GM12878 (cell line): ENCODE results near the gene SLC13A3.

Experiments
- BCL3 ChIP-seq: IDR thresholded peaks from 2 replicates; pipeline ENCODE4 v1.6.1; 2011; ENCODE audit warnings: borderline replicate concordance, low read depth, mild to moderate bottlenecking, moderate library complexity, low read length; ENCODE audit not compliant: insufficient read depth, poor library complexity, severe bottlenecking
- CEBPB ChIP-seq, 2 experiments: fragments of 150-350 bp in 1 of 2; IDR thresholded peaks; 2 replicates each; pipeline ENCODE4 v1.6.1; 2012 to 2014; ENCODE audit warnings: low read depth in 2 of 2, low read length in 2 of 2, borderline replicate concordance in 1 of 2, inconsistent platforms in 1 of 2
- CTCF ChIP-seq, 3 experiments: IDR thresholded peaks in 2 of 3; conservative IDR thresholded peaks in 1 of 3; 2 replicates each; pipeline ENCODE4 v1.5.1; 2011; ENCODE audit warnings: low read depth in 3 of 3, low read length in 3 of 3, mild to moderate bottlenecking in 3 of 3, control low read depth in 2 of 3, moderate library complexity in 2 of 3, inconsistent platforms in 1 of 3, mixed read lengths in 1 of 3; ENCODE audit not compliant: control insufficient read depth in 2 of 3, insufficient read depth in 1 of 3; ENCODE audit errors: extremely low read depth in 1 of 3
- ELK1 ChIP-seq: IDR thresholded peaks from 2 replicates; pipeline ENCODE4 v1.6.1; 2012; ENCODE audit warnings: low read depth, low read length, improper control_type of control experiment
- EZH2 ChIP-seq: IDR thresholded peaks from 2 replicates; pipeline ENCODE4 v1.6.1; 2012; ENCODE audit warnings: low read depth, mild to moderate bottlenecking, control low read depth, inconsistent platforms, low read length, borderline replicate concordance; ENCODE audit not compliant: control insufficient read depth
- MLLT1 ChIP-seq: fragments of 450-650 bp; IDR thresholded peaks from 2 replicates; pipeline ENCODE4 v1.6.1; 2016; ENCODE audit warnings: mild to moderate bottlenecking
- MXI1 ChIP-seq: fragments of 150-350 bp; IDR thresholded peaks from 2 replicates; pipeline ENCODE4 v1.6.1; 2011; ENCODE audit warnings: low read depth, mild to moderate bottlenecking, inconsistent platforms, low read length, improper control_type of control experiment
- PRDM15 ChIP-seq: fragments of 450-650 bp; formaldehyde crosslinking; IDR thresholded peaks from 2 replicates; pipeline ENCODE4 v1.4.0; 2020; ENCODE audit warnings: mild to moderate bottlenecking, moderate library complexity
- SMAD1 ChIP-seq: fragments of 450-650 bp; IDR thresholded peaks from 2 replicates; pipeline ENCODE4 v1.6.1; 2018; ENCODE audit warnings: mild to moderate bottlenecking, low read depth; ENCODE audit not compliant: partially characterized antibody
- SRF ChIP-seq, 2 experiments: IDR thresholded peaks; 2 replicates each; pipeline ENCODE4 v1.6.1; 2011; ENCODE audit warnings: low read depth in 2 of 2, low read length in 2 of 2, mild to moderate bottlenecking in 1 of 2, moderate library complexity in 1 of 2
- USF1 ChIP-seq: IDR thresholded peaks from 2 replicates; pipeline ENCODE4 v1.6.1; 2011; ENCODE audit warnings: borderline replicate concordance, low read depth, mild to moderate bottlenecking, moderate library complexity, mixed read lengths, low read length; ENCODE audit not compliant: insufficient read depth; ENCODE audit errors: extremely low read length

- no peak for TF ChIP-seq SMAD1
- peak in 1 of 3 experiments; percentile 12; a peak in 1 of 6 replicates for TF ChIP-seq CTCF (IDR thresholded peaks at IDR 0.05 in 2 of 3, conservative IDR thresholded peaks at IDR 0.05 in 1 of 3; ENCODE audit: control insufficient read depth in 2 of 3, extremely low read depth in 1 of 3, insufficient read depth in 1 of 3, low read depth in 3 of 3, low read length in 3 of 3)
- no peak for TF ChIP-seq BCL3
- no peak for TF ChIP-seq USF1
- no peak for TF ChIP-seq CEBPB (IDR thresholded peaks at IDR 0.05; ENCODE audit: borderline replicate concordance in 1 of 2, low read depth in 2 of 2, low read length in 2 of 2)
- no peak for TF ChIP-seq PRDM15 (CRISPR knock-in tag)
- TF ChIP-seq MXI1 = no peak
- TF ChIP-seq MLLT1 = no peak
- no peak for TF ChIP-seq EZH2
- no peak for TF ChIP-seq ELK1
- no peak for TF ChIP-seq SRF (IDR thresholded peaks at IDR 0.05; ENCODE audit: low read depth in 2 of 2, low read length in 2 of 2)
These were observed 91.4 kb downstream of the SLC13A3 start for GRCh38 chr20:46559685-46560440.
